GM12892 (cell line): ENCODE data around the gene DNAJB6.

ENCODE experiments used
- POLR2A ChIP-seq: IDR thresholded peaks from 2 replicates; pipeline ENCODE4 v1.6.1; 2011; ENCODE audit warnings: low read depth, low read length, control low read depth
- POLR2AphosphoS5 ChIP-seq: IDR thresholded peaks from 2 replicates; pipeline ENCODE4 v1.6.1; 2011; ENCODE audit warnings: low read depth, low read length, control low read depth

DNA sequence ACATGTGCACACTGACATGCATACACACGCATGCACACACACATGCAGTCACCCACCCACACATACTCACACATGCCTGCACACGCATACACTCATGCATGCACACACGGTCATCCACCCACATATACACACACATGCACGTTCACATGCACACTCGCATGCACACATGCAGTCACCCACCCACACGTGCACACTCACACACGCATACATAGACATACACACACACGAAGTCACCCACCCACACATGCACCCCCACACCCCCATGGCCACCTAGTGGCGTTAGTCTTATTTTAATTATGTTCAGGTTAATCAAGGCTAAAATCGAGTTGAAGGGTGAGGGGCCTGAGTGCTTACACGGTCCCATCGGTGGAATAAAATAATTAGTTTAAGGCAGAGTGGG lies 96.8 kb downstream of the DNAJB6 start:
- no peak for TF ChIP-seq POLR2A
- TF ChIP-seq POLR2AphosphoS5: no peak
